ENCODE data around the gene GRIFIN.
"Not testable (repeated sequence)": the region's sequence is repeated elsewhere in the genome, so short reads cannot be mapped to it uniquely, and the experiment has no call there.

The GRIFIN gene

GRCh38 chr7:2453849-2454248, 22.3 kb downstream of the GRIFIN start:
- not testable (repeated sequence) for DNase-seq (ENCODE audit: low spot score)

GRCh38 chr7:2452643-2453270, 23.4 kb downstream of the GRIFIN start:
- no peak for DNase-seq (ENCODE audit: low spot score)

- no peak for DNase-seq (ENCODE audit: low spot score)
These were observed 24.1 kb downstream of the GRIFIN start for GRCh38 chr7:2452074-2452507.

- DNase-seq (ENCODE audit: low spot score), result peak; percentile 94
These were observed 24.8 kb downstream of the GRIFIN start for GRCh38 chr7:2451171-2452073.

GRCh38 chr7:2450198-2451107, 25.7 kb downstream of the GRIFIN start:
- DNase-seq (ENCODE audit: low spot score), result no peak

- no peak for DNase-seq (ENCODE audit: low spot score)
These were observed 29.5 kb downstream of the GRIFIN start for GRCh38 chr7:2446676-2447075.

- no peak for DNase-seq (ENCODE audit: low spot score)
These were observed 30.2 kb downstream of the GRIFIN start for GRCh38 chr7:2445898-2446555.

- DNase-seq (ENCODE audit: low spot score), result no peak
These were observed 31.2 kb downstream of the GRIFIN start for GRCh38 chr7:2445047-2445446.

GRCh38 chr7:2444476-2444875, 31.7 kb downstream of the GRIFIN start:
- DNase-seq (ENCODE audit: low spot score), result peak; percentile 91

- DNase-seq (ENCODE audit: low spot score), result no peak
These were observed 32.7 kb downstream of the GRIFIN start for GRCh38 chr7:2443491-2443890.

- no peak for DNase-seq (ENCODE audit: low spot score)
These were observed 34.7 kb downstream of the GRIFIN start for GRCh38 chr7:2441430-2442058.

GRCh38 chr7:2440608-2441245, 35.5 kb downstream of the GRIFIN start:
- DNase-seq (ENCODE audit: low spot score), result no peak

GRCh38 chr7:2438775-2439174, 37.4 kb downstream of the GRIFIN start:
- DNase-seq (ENCODE audit: low spot score), result no peak

GRCh38 chr7:2438186-2438585, 38.0 kb downstream of the GRIFIN start:
- no peak for DNase-seq (ENCODE audit: low spot score)

- DNase-seq (ENCODE audit: low spot score), result peak; percentile 2
These were observed 38.6 kb downstream of the GRIFIN start for GRCh38 chr7:2437537-2438148.

GRCh38 chr7:2437136-2437535, 39.1 kb downstream of the GRIFIN start:
- peak; percentile 6 for DNase-seq (ENCODE audit: low spot score)

- no peak for DNase-seq (ENCODE audit: low spot score)
These were observed 39.7 kb downstream of the GRIFIN start for GRCh38 chr7:2436341-2437104.

- no peak for DNase-seq (ENCODE audit: low spot score)
These were observed 41.1 kb downstream of the GRIFIN start for GRCh38 chr7:2435146-2435545.

- DNase-seq (ENCODE audit: low spot score), result no peak
These were observed 42.3 kb downstream of the GRIFIN start for GRCh38 chr7:2433713-2434550.
